GM12878 (cell line): ENCODE data around the gene DIRAS1. TPM values are rescaled to one million over a fixed set of nuclear protein-coding genes. Genes with fewer than 3 reads are reported as not detected.

ENCODE experiments used
- ATAC-seq: fragments of 200-7000 bp; cut with Tn5 transposase; 3 replicates; pipeline ENCODE4 v1.9.1; 2020; ENCODE audit warnings: mild to moderate bottlenecking, moderate library complexity
- BruUV-seq: library from RNA; stranded (reverse); fragments of 400-500 nt; replicated peaks from 2 replicates; lab custom pipeline; 2021; lab: Mats Ljungman, UMichigan
- CTCF ChIA-PET: fragments of 300-600 bp; sonication (Branson Sonifier 250); formaldehyde crosslinking; extraction: SDS; loops from one replicate; lab custom pipeline; 2021; ENCODE audit warnings: inconsistent platforms; lab: Yijun Ruan, JAX
- POLR2A ChIA-PET: fragments of 350-600 bp; formaldehyde crosslinking; extraction: SDS; loops from one replicate; lab custom pipeline; 2021; ENCODE audit warnings: inconsistent platforms; lab: Charles Lee
- RAD21 ChIA-PET: fragments of 300-600 bp; sonication (Branson Sonifier 250); formaldehyde crosslinking; loops from one replicate; lab custom pipeline; 2023; ENCODE audit warnings: antibody characterized with exemption; ENCODE audit not compliant: unreplicated experiment; lab: Charles Lee
- SMC1A ChIA-PET: fragments of 300-600 bp; sonication (Branson Sonifier 250); formaldehyde crosslinking; loops from one replicate; lab custom pipeline; 2023; ENCODE audit not compliant: unreplicated experiment, uncharacterized antibody; lab: Charles Lee
- DNase-seq: peaks from one replicate; pipeline ENCODE4 v3.0.0-alpha.2; 2011; ENCODE audit warnings: low read depth, low spot score
- FAIRE-seq: peaks from 3 replicates; lab custom pipeline; 2011; peaks lifted over from hg19 to GRCh38; lab: Jason Lieb, UNC
- H2AFZ ChIP-seq: 2 replicates; pipeline ENCODE4 v1.6.0; 2011; ENCODE audit warnings: low read depth, low read length, control low read depth; ENCODE audit not compliant: control insufficient read depth
- H3K27ac ChIP-seq: 2 replicates; pipeline ENCODE4 v1.5.1; 2011; ENCODE audit warnings: control low read depth; ENCODE audit not compliant: control insufficient read depth, insufficient read depth
- H3K27me3 ChIP-seq, 2 experiments: replicated peaks in 1 of 2; 2 replicates each; pipeline versions ENCODE4 v1.6.0 to v1.6.1; 2011; ENCODE audit warnings: low read length in 1 of 2; ENCODE audit not compliant: control insufficient read depth in 2 of 2, insufficient read depth in 2 of 2
- H3K36me3 ChIP-seq, 2 experiments: 2 replicates each; pipeline ENCODE4 v1.5.1; 2011; ENCODE audit warnings: low read length in 1 of 2; ENCODE audit not compliant: control insufficient read depth in 2 of 2, insufficient read depth in 2 of 2
- H3K4me1 ChIP-seq: 2 replicates; pipeline ENCODE4 v1.6.1; 2011; ENCODE audit warnings: mild to moderate bottlenecking, low read length, moderate library complexity, mixed read lengths; ENCODE audit not compliant: control insufficient read depth, insufficient read depth
- H3K4me2 ChIP-seq: 2 replicates; pipeline ENCODE4 v1.6.0; 2011; ENCODE audit warnings: control low read depth; ENCODE audit not compliant: control insufficient read depth, insufficient read depth
- H3K4me3 ChIP-seq: fragments of 200-600 bp; sonication (generic); 2 replicates; pipeline ENCODE4 v1.5.1; 2016
- H3K79me2 ChIP-seq: 2 replicates; pipeline ENCODE4 v1.6.0; 2011; ENCODE audit warnings: low read length; ENCODE audit not compliant: control insufficient read depth, insufficient read depth
- H3K9ac ChIP-seq: 2 replicates; pipeline ENCODE4 v1.8.0; 2011; ENCODE audit warnings: low read length, control low read depth, mixed read lengths; ENCODE audit not compliant: control insufficient read depth, insufficient read depth
- H3K9me3 ChIP-seq: replicated peaks from 3 replicates; pipeline ENCODE4 v1.5.1; 2011; ENCODE audit warnings: mild to moderate bottlenecking, low read length; ENCODE audit not compliant: control insufficient read depth, insufficient read depth
- H4K20me1 ChIP-seq: 2 replicates; pipeline ENCODE4 v1.6.0; 2011; ENCODE audit not compliant: control insufficient read depth, insufficient read depth
- ASH2L ChIP-seq: fragments of 300-600, 200-600 bp; sonication (generic); IDR thresholded peaks from 2 replicates; pipeline ENCODE4 v1.6.1; 2017; ENCODE audit warnings: low read depth, mild to moderate bottlenecking, borderline replicate concordance
- CBFB ChIP-seq: IDR thresholded peaks from 2 replicates; pipeline ENCODE4 v1.6.1; 2016; ENCODE audit warnings: antibody characterized with exemption, low read depth
- MEF2B ChIP-seq: fragments of 450-650 bp; IDR thresholded peaks from 2 replicates; pipeline ENCODE4 v1.6.1; 2018; ENCODE audit warnings: mild to moderate bottlenecking, moderate library complexity; ENCODE audit not compliant: partially characterized antibody, poor library complexity, severe bottlenecking
- SMAD1 ChIP-seq: fragments of 450-650 bp; IDR thresholded peaks from 2 replicates; pipeline ENCODE4 v1.6.1; 2018; ENCODE audit warnings: mild to moderate bottlenecking, low read depth; ENCODE audit not compliant: partially characterized antibody
- SPI1 ChIP-seq: IDR thresholded peaks from 2 replicates; pipeline ENCODE4 v1.6.1; 2011; ENCODE audit warnings: low read depth, mild to moderate bottlenecking, low read length, moderate library complexity, borderline replicate concordance; ENCODE audit not compliant: insufficient read depth
- SUPT20H ChIP-seq: IDR thresholded peaks from 2 replicates; pipeline ENCODE4 v1.6.1; 2011; ENCODE audit warnings: low read depth, mild to moderate bottlenecking, low read length, moderate library complexity, borderline replicate concordance; ENCODE audit not compliant: control insufficient read depth
- WRNIP1 ChIP-seq: IDR thresholded peaks from 2 replicates; pipeline ENCODE4 v1.6.1; 2011; ENCODE audit warnings: low read depth, low read length, improper control_type of control experiment, borderline replicate concordance
- ZNF274 ChIP-seq: IDR thresholded peaks from one replicate; pipeline ENCODE4 v1.8.0; 2011; ENCODE audit not compliant: insufficient read length, insufficient read depth
- WGBS: methylation state at CpG from one replicate; pipeline ENCODE4 v1.1.6; 2016; ENCODE audit warnings: low lambda C conversion rate; ENCODE audit not compliant: insufficient replicate concordance, insufficient coverage; ENCODE audit errors: missing lambda C conversion rate; 5-methylcytosine and 5-hydroxymethylcytosine counted together
- in situ Hi-C: fragments of 300-500 bp; cut with MboI; formaldehyde crosslinking; loops from 9 replicates; pipeline ENCODE4 v1.14.3; 2018; ENCODE audit warnings: mixed read lengths
- intact Hi-C: fragments of 100-400 bp; cut with micrococcal nuclease; formaldehyde crosslinking; loops from one replicate; pipeline ENCODE4 v1.14.2; 2022; ENCODE audit not compliant: unreplicated experiment
- polyA plus RNA-seq, 11 experiments: library from polyadenylated mRNA; depleted of rRNA in 4 of 11; unstranded in 6 of 11; stranded (reverse) in 5 of 11; fragments of >200 nt; fragmentation: Nextera tagmentation in 4 of 11; fragmentation: Illumina TruSeq in 1 of 11; extraction: Ambion mirVana in 4 of 11; extraction: Trizol in 1 of 11; gene quantifications; 1 replicate in 1 of 11; 2 replicates in 10 of 11; pipeline versions ENCODE4 v1.2.1 to v1.2.3, GENCODE V29; 2011 to 2016; ENCODE audit warnings: inconsistent platforms in 2 of 11, missing spikeins in 2 of 11, low read depth in 1 of 11
- total RNA-seq, 4 experiments: library from RNA; depleted of rRNA in 3 of 4; stranded (reverse); fragments of >200 nt in 3 of 4; fragmentation: Illumina TruSeq in 1 of 4; extraction: Trizol in 1 of 4; gene quantifications; 2 replicates each; pipeline versions ENCODE4 v1.2.1 to v1.2.3, GENCODE V29; 2013 to 2021
- TF ChIP-seq, protein P1 (sequence below): IDR thresholded peaks from 2 replicates; pipeline ENCODE4 v1.6.1; 2012; ENCODE audit warnings: low read depth, low read length, improper control_type of control experiment
- TF ChIP-seq, protein P2 (sequence below): IDR thresholded peaks from 2 replicates; pipeline ENCODE4 v1.6.1; 2011; ENCODE audit warnings: low read depth, mild to moderate bottlenecking, low read length, moderate library complexity, borderline replicate concordance; ENCODE audit errors: extremely low read depth
- TF ChIP-seq, protein P3 (sequence below), 3 experiments: IDR thresholded peaks in 2 of 3; conservative IDR thresholded peaks in 1 of 3; 2 replicates each; pipeline ENCODE4 v1.5.1; 2011; ENCODE audit warnings: low read depth in 3 of 3, low read length in 3 of 3, mild to moderate bottlenecking in 3 of 3, control low read depth in 2 of 3, moderate library complexity in 2 of 3, inconsistent platforms in 1 of 3, mixed read lengths in 1 of 3; ENCODE audit not compliant: control insufficient read depth in 2 of 3, insufficient read depth in 1 of 3; ENCODE audit errors: extremely low read depth in 1 of 3
- TF ChIP-seq, protein P4 (sequence below): fragments of 450-650 bp; IDR thresholded peaks from 2 replicates; pipeline ENCODE4 v1.6.1; 2017; ENCODE audit warnings: borderline replicate concordance

The DIRAS1 gene
- total and polyA plus RNA-seq, 10 of the 15 experiments (the other 5 are each of a cell fraction or from before 2014, with no cell fraction given): 0.04 to 0.18 (median 0.08) TPM; not detected in 3

DNA sequence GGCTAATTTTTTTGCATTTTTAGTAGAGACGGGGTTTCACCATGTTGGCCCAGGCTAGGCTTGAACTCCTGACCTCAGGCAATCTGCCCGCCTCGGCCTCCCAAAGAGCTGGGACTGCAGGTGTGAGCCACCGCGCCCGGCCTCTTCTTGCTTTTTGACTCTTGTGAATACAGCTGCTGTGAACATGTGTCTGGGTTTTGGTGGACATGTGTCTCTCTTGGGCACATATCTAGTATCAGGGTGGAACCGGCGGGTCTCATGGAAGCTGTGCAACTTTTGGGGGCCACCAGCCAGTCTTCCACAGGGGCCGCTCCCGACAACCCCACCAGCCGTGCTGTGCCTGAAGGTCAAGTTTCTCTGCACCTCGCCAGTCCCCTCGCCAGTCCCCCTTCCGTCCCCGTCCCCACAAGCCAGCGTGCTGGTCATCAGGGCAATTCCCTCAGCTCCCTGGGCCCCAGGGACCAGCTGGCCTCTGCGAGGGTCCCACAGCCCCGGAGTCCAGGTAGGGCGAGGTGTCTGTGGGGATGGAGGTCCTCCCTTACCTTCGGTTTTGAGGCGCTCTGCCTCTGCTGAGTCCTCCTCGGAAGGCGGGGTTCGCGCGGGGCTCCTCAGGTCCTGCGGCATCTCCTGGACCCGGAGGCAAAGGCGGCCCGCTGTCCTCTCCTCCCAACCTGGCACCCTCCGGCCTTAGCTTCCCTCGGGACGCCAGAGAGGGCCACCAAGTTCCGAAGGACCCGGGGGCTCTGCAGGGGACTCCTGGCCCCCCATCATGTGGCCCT lies 45.6 kb upstream of the DIRAS1 start:
- FAIRE-seq: no peak
- H3K4me1 ChIP-seq: no peaks in the 10 kb centered on the region
- ChIA-PET SMC1A (no interaction called here), CTCF (no interaction called here), RAD21 (no interaction called here), POLR2A (no interaction called here)
- no peaks in the 10 kb centered on the region for H4K20me1 ChIP-seq
- intact Hi-C loops: no loop called here
- H3K9ac ChIP-seq: no peak overlapping the region
- in situ Hi-C loops: no loop called here
- no TSS peak for BruUV-seq
- no peak overlapping the region for H2AFZ ChIP-seq
- no peak for ATAC-seq
- H3K27ac ChIP-seq: no peak overlapping the region
- DNase-seq: no peak
- peaks cover 5 to 46% of the 10 kb centered on the region in 2 experiments; a peak in 3 of 4 replicates for H3K36me3 ChIP-seq
- H3K79me2 ChIP-seq: peaks cover 10% of the 10 kb centered on the region
- no peaks in the 10 kb centered on the region for H3K9me3 ChIP-seq
- 96% methylated on average over 32 of the region's 35 CpGs for WGBS
- TF ChIP-seq, protein P1, sequence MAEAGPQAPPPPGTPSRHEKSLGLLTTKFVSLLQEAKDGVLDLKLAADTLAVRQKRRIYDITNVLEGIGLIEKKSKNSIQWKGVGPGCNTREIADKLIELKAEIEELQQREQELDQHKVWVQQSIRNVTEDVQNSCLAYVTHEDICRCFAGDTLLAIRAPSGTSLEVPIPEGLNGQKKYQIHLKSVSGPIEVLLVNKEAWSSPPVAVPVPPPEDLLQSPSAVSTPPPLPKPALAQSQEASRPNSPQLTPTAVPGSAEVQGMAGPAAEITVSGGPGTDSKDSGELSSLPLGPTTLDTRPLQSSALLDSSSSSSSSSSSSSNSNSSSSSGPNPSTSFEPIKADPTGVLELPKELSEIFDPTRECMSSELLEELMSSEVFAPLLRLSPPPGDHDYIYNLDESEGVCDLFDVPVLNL: no peak
- TF ChIP-seq, protein P2, sequence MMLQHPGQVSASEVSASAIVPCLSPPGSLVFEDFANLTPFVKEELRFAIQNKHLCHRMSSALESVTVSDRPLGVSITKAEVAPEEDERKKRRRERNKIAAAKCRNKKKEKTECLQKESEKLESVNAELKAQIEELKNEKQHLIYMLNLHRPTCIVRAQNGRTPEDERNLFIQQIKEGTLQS: no peak
- TF ChIP-seq SPI1 (no peak), WRNIP1 (no peak), SMAD1 (no peak), ASH2L (no peak), MEF2B (no peak), ZNF274 (no peak), CBFB (no peak), SUPT20H (no peak)
- TF ChIP-seq, protein P3, sequence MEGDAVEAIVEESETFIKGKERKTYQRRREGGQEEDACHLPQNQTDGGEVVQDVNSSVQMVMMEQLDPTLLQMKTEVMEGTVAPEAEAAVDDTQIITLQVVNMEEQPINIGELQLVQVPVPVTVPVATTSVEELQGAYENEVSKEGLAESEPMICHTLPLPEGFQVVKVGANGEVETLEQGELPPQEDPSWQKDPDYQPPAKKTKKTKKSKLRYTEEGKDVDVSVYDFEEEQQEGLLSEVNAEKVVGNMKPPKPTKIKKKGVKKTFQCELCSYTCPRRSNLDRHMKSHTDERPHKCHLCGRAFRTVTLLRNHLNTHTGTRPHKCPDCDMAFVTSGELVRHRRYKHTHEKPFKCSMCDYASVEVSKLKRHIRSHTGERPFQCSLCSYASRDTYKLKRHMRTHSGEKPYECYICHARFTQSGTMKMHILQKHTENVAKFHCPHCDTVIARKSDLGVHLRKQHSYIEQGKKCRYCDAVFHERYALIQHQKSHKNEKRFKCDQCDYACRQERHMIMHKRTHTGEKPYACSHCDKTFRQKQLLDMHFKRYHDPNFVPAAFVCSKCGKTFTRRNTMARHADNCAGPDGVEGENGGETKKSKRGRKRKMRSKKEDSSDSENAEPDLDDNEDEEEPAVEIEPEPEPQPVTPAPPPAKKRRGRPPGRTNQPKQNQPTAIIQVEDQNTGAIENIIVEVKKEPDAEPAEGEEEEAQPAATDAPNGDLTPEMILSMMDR (IDR thresholded peaks at IDR 0.05 in 2 of 3, conservative IDR thresholded peaks at IDR 0.05 in 1 of 3; ENCODE audit: control insufficient read depth in 2 of 3, extremely low read depth in 1 of 3, insufficient read depth in 1 of 3, low read depth in 3 of 3, low read length in 3 of 3): no peak
- TF ChIP-seq, protein P4, sequence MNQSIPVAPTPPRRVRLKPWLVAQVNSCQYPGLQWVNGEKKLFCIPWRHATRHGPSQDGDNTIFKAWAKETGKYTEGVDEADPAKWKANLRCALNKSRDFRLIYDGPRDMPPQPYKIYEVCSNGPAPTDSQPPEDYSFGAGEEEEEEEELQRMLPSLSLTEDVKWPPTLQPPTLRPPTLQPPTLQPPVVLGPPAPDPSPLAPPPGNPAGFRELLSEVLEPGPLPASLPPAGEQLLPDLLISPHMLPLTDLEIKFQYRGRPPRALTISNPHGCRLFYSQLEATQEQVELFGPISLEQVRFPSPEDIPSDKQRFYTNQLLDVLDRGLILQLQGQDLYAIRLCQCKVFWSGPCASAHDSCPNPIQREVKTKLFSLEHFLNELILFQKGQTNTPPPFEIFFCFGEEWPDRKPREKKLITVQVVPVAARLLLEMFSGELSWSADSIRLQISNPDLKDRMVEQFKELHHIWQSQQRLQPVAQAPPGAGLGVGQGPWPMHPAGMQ: no peak
- no peak overlapping the region for H3K4me2 ChIP-seq
- H3K4me3 ChIP-seq: no peak overlapping the region
- H3K27me3 ChIP-seq: no peaks in the 10 kb centered on the region
